Endometrial microvascular endothelial cells (primary cell): Measurements from ENCODE around the gene SESN1. TPM values are rescaled to one million over a fixed set of nuclear protein-coding genes. Genes with fewer than 3 reads are reported as not detected.

Source experiments
- in situ Hi-C: cut with HindIII; loops from 2 replicates; pipeline ENCODE4 v1.10.0; 2017; ENCODE audit warnings: low sequenced_read_pairs, low pct_unique_long_range_greater_than_20kb; ENCODE audit errors: inconsistent ontology term
- total RNA-seq: library from RNA; depleted of rRNA; stranded (reverse); fragments of >200 nt; gene quantifications from one replicate; pipeline ENCODE4 v1.2.3, GENCODE V29; 2015; ENCODE audit errors: inconsistent ontology term

The SESN1 gene
- total RNA-seq, 1 donor from 2014 or later, result 26.5 TPM

GRCh38 chr6:109097661-109098060 lies 3.0 kb upstream of the SESN1 start:
- in situ Hi-C loops, result loop anchor here (25.0 kb wide), 1 partner anchor 560 kb away; no protein-coding TSS in a partner anchor

GRCh38 chr6:109096208-109096607 lies 1.6 kb upstream of the SESN1 start:
- in situ Hi-C loops, result loop anchor here (25.0 kb wide), 1 partner anchor 559 kb away; no protein-coding TSS in a partner anchor

GRCh38 chr6:109095835-109096084 lies 1.1 kb upstream of the SESN1 start:
- in situ Hi-C loops, result loop anchor here (25.0 kb wide), 1 partner anchor 558 kb away; no protein-coding TSS in a partner anchor

GRCh38 chr6:109095036-109095834 lies 589 bp upstream of the SESN1 start, which contains the start of gene CEP57L1:
CEP57L1 (plus strand) TSS chr6:109095507; CDS start chr6:109145222, 49,715 bp downstream.
- in situ Hi-C loops, result loop anchor here (25.0 kb wide), 1 partner anchor 558 kb away; no protein-coding TSS in a partner anchor

GRCh38 chr6:109093732-109094415 lies 772 bp downstream of the SESN1 start:
- in situ Hi-C loops, result loop anchor here (25.0 kb wide), 1 partner anchor 557 kb away; no protein-coding TSS in a partner anchor

- in situ Hi-C loops, result loop anchor here (25.0 kb wide), 1 partner anchor 555 kb away; no protein-coding TSS in a partner anchor
Observed at GRCh38 chr6:109092074-109092473, 2.6 kb downstream of the SESN1 start.

- in situ Hi-C loops, result loop anchor here (25.0 kb wide), 1 partner anchor 554 kb away; no protein-coding TSS in a partner anchor
Observed at GRCh38 chr6:109091314-109092024, 3.2 kb downstream of the SESN1 start.

- in situ Hi-C loops, result loop anchor here (25.0 kb wide), 1 partner anchor 552 kb away; no protein-coding TSS in a partner anchor
Observed at GRCh38 chr6:109088995-109089394, 5.7 kb downstream of the SESN1 start.

- in situ Hi-C loops, result loop anchor here (25.0 kb wide), 1 partner anchor 550 kb away; no protein-coding TSS in a partner anchor
Observed at GRCh38 chr6:109087661-109088264, 6.9 kb downstream of the SESN1 start.

GRCh38 chr6:109084146-109084545 lies 10.5 kb downstream of the SESN1 start:
- in situ Hi-C loops, result loop anchor here (25.0 kb wide), 1 partner anchor 547 kb away; no protein-coding TSS in a partner anchor

- in situ Hi-C loops, result loop anchor here (25.0 kb wide), 1 partner anchor 546 kb away; no protein-coding TSS in a partner anchor
Observed at GRCh38 chr6:109083657-109084056, 11.0 kb downstream of the SESN1 start.

GRCh38 chr6:109082188-109082577 lies 12.5 kb downstream of the SESN1 start:
- in situ Hi-C loops, result loop anchor here (25.0 kb wide), 1 partner anchor 545 kb away; no protein-coding TSS in a partner anchor

- in situ Hi-C loops, result loop anchor here (25.0 kb wide), 1 partner anchor 544 kb away; no protein-coding TSS in a partner anchor
Observed at GRCh38 chr6:109081516-109082187, 13.0 kb downstream of the SESN1 start.

- in situ Hi-C loops, result loop anchor here (25.0 kb wide), 1 partner anchor 544 kb away; no protein-coding TSS in a partner anchor
Observed at GRCh38 chr6:109081026-109081425, 13.6 kb downstream of the SESN1 start.

GRCh38 chr6:109079981-109080380 lies 14.7 kb downstream of the SESN1 start:
- in situ Hi-C loops, result loop anchor here (25.0 kb wide), 1 partner anchor 543 kb away; no protein-coding TSS in a partner anchor

- in situ Hi-C loops, result loop anchor here (25.0 kb wide), 1 partner anchor 539 kb away; no protein-coding TSS in a partner anchor
Observed at GRCh38 chr6:109076377-109076776, 18.3 kb downstream of the SESN1 start.

GRCh38 chr6:109075934-109076333 lies 18.7 kb downstream of the SESN1 start:
- in situ Hi-C loops, result loop anchor here (25.0 kb wide), 1 partner anchor 539 kb away; no protein-coding TSS in a partner anchor

- in situ Hi-C loops, result no loop called here
Observed at GRCh38 chr6:109074133-109074415, 20.6 kb downstream of the SESN1 start.
